Left ventricle myocardium inferior (tissue), 1 donor: Measurements from ENCODE around the gene KBTBD13. TPM values are rescaled to one million over a fixed set of nuclear protein-coding genes. Genes with fewer than 3 reads are reported as not detected.

ENCODE experiments used
- DNase-seq: peaks from one replicate; pipeline ENCODE4 v3.0.0-alpha.2; 2020
- H3K27ac ChIP-seq: fragments of 200-600 bp; replicated peaks from 2 replicates; pipeline ENCODE4 v1.8.0; 2021
- H3K27me3 ChIP-seq: fragments of 200-600 bp; 2 replicates; pipeline ENCODE4 v1.8.0; 2021; ENCODE audit warnings: low read depth
- H3K36me3 ChIP-seq: fragments of 200-600 bp; 2 replicates; pipeline ENCODE4 v1.8.0; 2021
- H3K4me1 ChIP-seq: fragments of 200-600 bp; 2 replicates; pipeline ENCODE4 v1.8.0; 2021
- H3K4me3 ChIP-seq: fragments of 200-600 bp; 2 replicates; pipeline ENCODE4 v1.8.0; 2021; ENCODE audit warnings: mild to moderate bottlenecking, moderate library complexity
- H3K9me3 ChIP-seq: fragments of 200-600 bp; replicated peaks from 2 replicates; pipeline ENCODE4 v1.8.0; 2021
- intact Hi-C: fragments of 100-400 bp; cut with micrococcal nuclease; formaldehyde crosslinking; loops from one replicate; pipeline ENCODE4 v1.11.0; 2022
- total RNA-seq: library from RNA; stranded (reverse); fragmentation: NEBNext Ultra II Directional; extraction: Animal tissue kit (Norgen Biotek cat#: 25700); gene quantifications from one replicate; pipeline ENCODE4 v1.2.1, GENCODE V29; 2021
- TF ChIP-seq, protein P1 (sequence below): fragments of 200-600 bp; IDR thresholded peaks from 2 replicates; pipeline ENCODE4 v1.8.0; 2021; ENCODE audit warnings: antibody characterized with exemption, mild to moderate bottlenecking, borderline replicate concordance
- donor health status: DM: no; HTN: yes; CAD: no; lungs with severe emphysema.

The KBTBD13 gene
- total RNA-seq, 1 donor from 2014 or later, result 5.2 TPM

DNA sequence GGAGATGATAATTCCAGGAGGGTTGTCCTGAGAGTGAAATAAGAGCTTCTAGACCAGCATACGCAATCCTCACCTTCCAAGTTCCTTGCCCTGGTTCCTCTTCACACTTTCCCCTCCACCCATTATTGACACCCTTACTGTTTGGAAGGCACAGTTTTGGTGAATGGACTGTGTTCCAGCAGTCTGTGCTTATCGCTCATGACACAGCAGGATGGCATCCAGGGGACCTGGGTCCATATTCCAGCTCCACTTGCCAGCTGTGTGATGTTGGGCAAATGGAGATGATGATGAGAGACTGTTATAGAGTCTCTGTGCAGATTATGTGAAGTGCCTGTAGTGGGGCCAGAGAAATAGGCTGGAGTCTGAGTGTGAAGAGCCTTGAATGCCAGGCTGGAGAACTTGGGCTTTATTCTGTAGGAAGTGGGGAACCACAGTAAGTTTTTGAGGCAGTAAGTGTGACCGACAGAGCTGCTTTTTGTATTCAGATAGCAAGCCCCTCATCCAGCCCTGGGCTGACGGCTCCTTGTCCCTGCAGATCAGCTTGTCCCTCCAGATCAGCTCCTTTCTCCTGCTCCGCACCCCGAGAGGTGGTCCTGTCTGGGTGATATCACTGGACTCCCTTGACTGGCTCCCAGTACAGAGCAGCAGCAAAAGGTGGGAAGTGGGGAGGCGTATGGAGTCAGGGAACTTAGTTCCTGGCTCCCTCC is 8.1 kb downstream of the KBTBD13 start:
- intact Hi-C loops, result no loop called here
- Histone ChIP-seq H3K9me3 (no peaks in the 10 kb centered on the region), H3K36me3 (no peaks in the 10 kb centered on the region), H3K27ac (peak overlapping the region; percentile 93), H3K27me3 (peaks cover 8% of the 10 kb centered on the region), H3K4me3 (no peak overlapping the region), H3K4me1 (peaks cover 99% of the 10 kb centered on the region)
- no peak for DNase-seq
- TF ChIP-seq, protein P1, sequence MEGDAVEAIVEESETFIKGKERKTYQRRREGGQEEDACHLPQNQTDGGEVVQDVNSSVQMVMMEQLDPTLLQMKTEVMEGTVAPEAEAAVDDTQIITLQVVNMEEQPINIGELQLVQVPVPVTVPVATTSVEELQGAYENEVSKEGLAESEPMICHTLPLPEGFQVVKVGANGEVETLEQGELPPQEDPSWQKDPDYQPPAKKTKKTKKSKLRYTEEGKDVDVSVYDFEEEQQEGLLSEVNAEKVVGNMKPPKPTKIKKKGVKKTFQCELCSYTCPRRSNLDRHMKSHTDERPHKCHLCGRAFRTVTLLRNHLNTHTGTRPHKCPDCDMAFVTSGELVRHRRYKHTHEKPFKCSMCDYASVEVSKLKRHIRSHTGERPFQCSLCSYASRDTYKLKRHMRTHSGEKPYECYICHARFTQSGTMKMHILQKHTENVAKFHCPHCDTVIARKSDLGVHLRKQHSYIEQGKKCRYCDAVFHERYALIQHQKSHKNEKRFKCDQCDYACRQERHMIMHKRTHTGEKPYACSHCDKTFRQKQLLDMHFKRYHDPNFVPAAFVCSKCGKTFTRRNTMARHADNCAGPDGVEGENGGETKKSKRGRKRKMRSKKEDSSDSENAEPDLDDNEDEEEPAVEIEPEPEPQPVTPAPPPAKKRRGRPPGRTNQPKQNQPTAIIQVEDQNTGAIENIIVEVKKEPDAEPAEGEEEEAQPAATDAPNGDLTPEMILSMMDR, result no peak

DNA sequence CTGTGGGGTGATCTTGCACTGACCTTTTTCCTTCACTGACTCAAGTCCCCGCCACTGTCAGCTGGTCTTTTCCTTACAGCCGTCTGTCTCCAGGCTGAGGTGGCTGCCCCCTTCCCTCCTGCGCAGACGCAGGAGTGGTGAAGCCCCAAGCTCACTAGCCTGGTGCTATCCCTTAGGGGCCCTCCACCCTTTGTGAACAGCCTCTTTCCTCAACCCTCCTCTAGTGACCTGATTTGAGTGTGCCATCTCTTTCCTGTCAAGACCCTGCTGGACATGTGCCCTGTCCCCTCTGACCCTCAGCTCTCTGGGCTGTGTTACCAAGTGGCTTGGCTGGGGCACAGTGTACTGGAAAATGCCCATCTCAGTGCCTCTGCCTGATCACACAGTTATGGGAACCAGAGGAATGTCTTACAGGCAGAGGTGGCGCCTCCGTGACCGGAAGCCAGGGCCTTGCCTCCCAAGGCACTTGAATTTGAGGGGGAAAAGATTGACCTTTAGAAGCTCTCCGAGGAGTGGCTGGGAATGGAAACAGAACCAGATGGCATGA is 8.7 kb downstream of the KBTBD13 start:
- peak overlapping the region; percentile 93 for H3K27ac ChIP-seq
- no peak overlapping the region for H3K4me3 ChIP-seq
- DNase-seq, result no peak
- TF ChIP-seq, protein P1, result no peak
- peaks cover 99% of the 10 kb centered on the region for H3K4me1 ChIP-seq
- no peaks in the 10 kb centered on the region for H3K9me3 ChIP-seq
- intact Hi-C loops, result no loop called here
- H3K36me3 ChIP-seq, result no peaks in the 10 kb centered on the region
- peaks cover 8% of the 10 kb centered on the region for H3K27me3 ChIP-seq

DNA sequence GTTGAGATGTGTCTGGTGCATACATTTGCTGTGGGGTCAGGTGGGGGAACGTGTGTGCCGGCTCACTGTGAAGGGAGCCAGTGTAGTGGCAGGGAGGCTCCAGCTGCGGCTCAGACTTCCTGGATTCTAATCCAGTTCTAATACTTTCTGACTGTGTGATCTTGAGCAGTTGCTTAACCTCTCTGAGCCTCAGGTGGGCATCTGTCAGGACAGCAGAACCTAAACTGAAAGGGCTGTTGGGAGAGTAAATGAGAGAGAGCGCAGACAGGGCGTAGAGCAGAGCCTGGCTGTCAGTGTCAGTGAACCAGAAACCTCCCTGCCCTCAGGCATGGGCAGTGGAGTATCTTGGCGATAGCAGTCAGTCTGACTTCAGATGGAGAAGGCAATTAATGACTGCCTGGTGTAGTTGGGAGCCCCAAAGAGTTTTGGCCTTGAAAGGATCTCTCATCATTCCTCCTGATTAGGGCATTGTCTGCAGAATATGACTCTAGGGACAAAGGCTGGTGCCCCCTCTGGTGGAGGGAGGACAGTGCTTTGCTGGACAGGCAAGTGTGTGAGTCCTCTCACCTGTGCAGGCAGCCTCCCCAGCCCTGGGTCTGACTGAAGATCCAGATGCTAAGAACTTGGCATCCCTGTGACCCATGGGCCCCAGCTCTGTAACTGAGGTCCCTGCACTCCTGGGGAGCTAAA is 9.6 kb downstream of the KBTBD13 start:
- DNase-seq, result no peak
- no peaks in the 10 kb centered on the region for H3K36me3 ChIP-seq
- H3K9me3 ChIP-seq, result no peaks in the 10 kb centered on the region
- intact Hi-C loops, result no loop called here
- peak overlapping the region; percentile 93 for H3K27ac ChIP-seq
- H3K27me3 ChIP-seq, result peaks cover 6% of the 10 kb centered on the region
- peaks cover 96% of the 10 kb centered on the region for H3K4me1 ChIP-seq
- TF ChIP-seq, protein P1, result peak; percentile 51
- H3K4me3 ChIP-seq, result no peak overlapping the region

DNA sequence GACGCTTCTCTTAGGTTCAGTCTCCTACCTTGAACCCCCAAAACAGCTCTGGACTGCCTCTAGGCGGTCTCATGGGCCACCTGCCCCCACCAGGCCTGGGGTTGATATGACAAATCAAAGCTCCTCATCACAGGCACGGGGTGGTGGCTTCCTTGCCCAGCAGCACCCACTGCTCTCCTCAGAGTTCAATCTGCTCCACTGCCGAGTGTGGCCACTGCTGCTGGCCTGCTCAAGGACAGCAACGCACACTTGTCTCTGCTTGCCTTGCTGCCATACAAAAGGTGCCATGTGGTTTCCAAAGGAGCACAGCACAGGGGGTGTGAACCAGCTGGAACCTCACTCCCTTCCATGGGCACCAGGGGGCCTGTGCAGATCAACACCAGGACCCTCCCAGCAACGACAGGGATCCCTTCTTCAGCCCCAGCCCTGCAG is 10.2 kb downstream of the KBTBD13 start:
- H3K9me3 ChIP-seq, result no peaks in the 10 kb centered on the region
- no peak overlapping the region for H3K4me3 ChIP-seq
- intact Hi-C loops, result no loop called here
- DNase-seq, result no peak
- peaks cover 96% of the 10 kb centered on the region for H3K4me1 ChIP-seq
- H3K27me3 ChIP-seq, result peaks cover 1% of the 10 kb centered on the region
- TF ChIP-seq, protein P1, result no peak
- no peaks in the 10 kb centered on the region for H3K36me3 ChIP-seq
- H3K27ac ChIP-seq, result peak overlapping the region; percentile 93

DNA sequence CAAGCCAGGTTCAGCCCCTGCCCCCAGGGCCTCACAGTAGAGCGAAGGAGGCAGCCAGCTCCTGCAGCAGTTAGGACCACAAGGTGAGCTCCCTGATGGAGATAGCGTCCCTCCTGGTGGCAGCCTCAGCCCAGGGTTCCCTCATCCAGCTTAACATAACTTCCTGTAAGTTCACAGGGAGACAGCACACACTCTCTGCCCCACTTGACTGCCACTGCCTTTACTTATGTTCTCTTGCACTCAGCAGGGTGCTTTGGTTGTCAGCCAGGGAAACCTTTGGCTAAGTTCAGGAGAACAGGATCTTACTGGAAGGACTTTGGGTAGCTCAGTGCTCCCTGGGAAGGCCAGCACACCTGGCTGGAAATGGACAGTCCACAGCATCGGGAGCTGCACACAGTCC is 10.9 kb downstream of the KBTBD13 start:
- TF ChIP-seq, protein P1, result no peak
- no peak overlapping the region for H3K4me3 ChIP-seq
- intact Hi-C loops, result no loop called here
- no peaks in the 10 kb centered on the region for H3K36me3 ChIP-seq
- H3K27me3 ChIP-seq, result no peaks in the 10 kb centered on the region
- DNase-seq, result no peak
- H3K9me3 ChIP-seq, result no peaks in the 10 kb centered on the region
- peaks cover 95% of the 10 kb centered on the region for H3K4me1 ChIP-seq
- peak overlapping the region; percentile 93 for H3K27ac ChIP-seq
